HepG2 (cell line): ENCODE results near the gene C11orf58. TPM values are rescaled to one million over a fixed set of nuclear protein-coding genes. Genes with fewer than 3 reads are reported as not detected.

Experiments
- ATAC-seq: fragments of 200-7000 bp; cut with Tn5 transposase; 3 replicates; pipeline ENCODE4 v1.9.1; 2020; ENCODE audit warnings: mild to moderate bottlenecking, moderate library complexity
- Bru-seq: library from RNA; stranded (reverse); fragments of 400-500 nt; gene quantifications from one replicate; lab custom pipeline; 2021; lab: Mats Ljungman, UMichigan
- BruChase-seq, 2 experiments: library from RNA; stranded (reverse); fragments of 400-500 nt; gene quantifications; one replicate each; lab custom pipeline; 2021; lab: Mats Ljungman, UMichigan
- BruUV-seq: library from RNA; stranded (reverse); fragments of 400-500 nt; replicated peaks from 2 replicates; lab custom pipeline; 2021; lab: Mats Ljungman, UMichigan
- CTCF ChIA-PET: fragments of 300-600 bp; formaldehyde crosslinking; extraction: SDS; loops from one replicate; lab custom pipeline; 2021; ENCODE audit warnings: low total read pairs, inconsistent platforms, low intra/inter-chr PET ratio; lab: Yijun Ruan, JAX
- POLR2A ChIA-PET: fragments of 350-600 bp; sonication (Branson Sonifier 250); formaldehyde crosslinking; loops from one replicate; lab custom pipeline; 2020; ENCODE audit warnings: antibody characterized with exemption, inconsistent platforms; lab: Yijun Ruan, JAX
- DNase-seq: peaks from one replicate; pipeline ENCODE4 v3.0.0-alpha.2; 2015; ENCODE audit warnings: low spot score
- FAIRE-seq: peaks from 3 replicates; lab custom pipeline; 2011; peaks lifted over from hg19 to GRCh38; lab: Jason Lieb, UNC
- H2AFZ ChIP-seq: one replicate; pipeline ENCODE4 v1.6.1; 2011; ENCODE audit warnings: low read length, inconsistent platforms
- H3K27ac ChIP-seq: fragments of 300-600 bp; 3 replicates; pipeline ENCODE4 v1.8.0; 2011; ENCODE audit warnings: mixed run types, mild to moderate bottlenecking, mixed read lengths, low read length, inconsistent platforms; ENCODE audit not compliant: insufficient read depth; ENCODE audit errors: extremely low read length
- H3K27me3 ChIP-seq, 2 experiments: fragments of 200-600 bp in 1 of 2; 2 replicates in 1 of 2; 3 replicates in 1 of 2; pipeline versions ENCODE4 v1.6.0 to v1.8.0; 2011; ENCODE audit warnings: low read length in 2 of 2, mild to moderate bottlenecking in 2 of 2, moderate library complexity in 2 of 2, inconsistent platforms in 1 of 2; ENCODE audit not compliant: insufficient read depth in 2 of 2, control insufficient read depth in 1 of 2
- H3K36me3 ChIP-seq, 2 experiments: fragments of 200-600 bp in 1 of 2; replicated peaks in 1 of 2; 2 replicates in 1 of 2; 3 replicates in 1 of 2; pipeline versions ENCODE4 v1.5.1 to v1.8.0; 2011; ENCODE audit warnings: low read length in 2 of 2, inconsistent platforms in 1 of 2; ENCODE audit not compliant: insufficient read depth in 2 of 2, control insufficient read depth in 1 of 2
- H3K4me1 ChIP-seq: 2 replicates; pipeline ENCODE4 v1.5.1; 2012; ENCODE audit warnings: low read length, inconsistent platforms; ENCODE audit not compliant: insufficient read depth
- H3K4me2 ChIP-seq: 2 replicates; pipeline ENCODE4 v1.6.0; 2011; ENCODE audit warnings: low read depth, low read length, inconsistent platforms
- H3K4me3 ChIP-seq, 3 experiments: fragments of 200-600 bp in 1 of 3; sonication (generic), shearing (Covaris generic) in 1 of 3; replicated peaks in 1 of 3; 2 replicates each; pipeline ENCODE4 v1.5.1; 2011 to 2016; ENCODE audit warnings: low read length in 3 of 3, inconsistent platforms in 2 of 3, low read depth in 2 of 3, mild to moderate bottlenecking in 2 of 3, control low read depth in 1 of 3, mixed read lengths in 1 of 3; ENCODE audit not compliant: insufficient read depth in 1 of 3
- H3K79me2 ChIP-seq: one replicate; pipeline ENCODE4 v1.6.1; 2011; ENCODE audit warnings: low read length, inconsistent platforms; ENCODE audit not compliant: insufficient read depth
- H3K9ac ChIP-seq: 2 replicates; pipeline ENCODE4 v1.6.0; 2011; ENCODE audit warnings: mild to moderate bottlenecking, low read depth, low read length, inconsistent platforms; ENCODE audit not compliant: insufficient read depth
- H3K9me3 ChIP-seq: 2 replicates; pipeline ENCODE4 v1.5.1; 2012; ENCODE audit warnings: mild to moderate bottlenecking, low read length
- H4K20me1 ChIP-seq: 2 replicates; pipeline ENCODE4 v1.6.0; 2011; ENCODE audit warnings: inconsistent platforms, mild to moderate bottlenecking, low read length, moderate library complexity; ENCODE audit not compliant: insufficient read depth
- ELF1 ChIP-seq: sonication (generic); formaldehyde crosslinking; IDR thresholded peaks from 2 replicates; pipeline ENCODE4 v1.4.0; 2020; ENCODE audit warnings: missing genetic modification reagents
- FOSL2 ChIP-seq: sonication (generic); formaldehyde crosslinking; IDR thresholded peaks from 2 replicates; pipeline ENCODE4 v1.4.0; 2020; ENCODE audit warnings: missing genetic modification reagents
- FOXA1 ChIP-seq, 2 experiments: fragments of 450-650 bp in 1 of 2; sonication (generic) in 1 of 2; formaldehyde crosslinking in 1 of 2; IDR thresholded peaks; 2 replicates each; pipeline versions ENCODE4 v1.4.0 to v1.6.1; 2016 to 2020; ENCODE audit warnings: missing genetic modification reagents in 1 of 2
- KDM5A ChIP-seq: fragments of 200-600 bp; sonication (generic); IDR thresholded peaks from 2 replicates; pipeline ENCODE4 v1.7.0; 2018; ENCODE audit warnings: antibody characterized with exemption, mild to moderate bottlenecking, low read length, borderline replicate concordance
- RBFOX2 ChIP-seq: fragments of 200-400 bp; formaldehyde crosslinking; IDR thresholded peaks from 2 replicates; pipeline ENCODE4 v1.6.1; 2017; ENCODE audit warnings: low read depth, mild to moderate bottlenecking, low read length
- RCOR2 ChIP-seq: IDR thresholded peaks from 2 replicates; pipeline ENCODE4 v1.6.1; 2016; ENCODE audit warnings: missing biosample characterization, missing genetic modification reagents
- ZKSCAN8 ChIP-seq: IDR thresholded peaks from 2 replicates; pipeline ENCODE4 v1.6.1; 2016; ENCODE audit warnings: borderline replicate concordance, missing genetic modification reagents, missing compliant biosample characterization
- ZNF777 ChIP-seq: sonication (generic); formaldehyde crosslinking; IDR thresholded peaks from 2 replicates; pipeline ENCODE4 v1.4.0; 2020; ENCODE audit warnings: missing genetic modification reagents
- ZNF782 ChIP-seq: sonication (generic); formaldehyde crosslinking; IDR thresholded peaks from 2 replicates; pipeline ENCODE4 v1.4.0; 2020; ENCODE audit warnings: missing genetic modification reagents, mild to moderate bottlenecking, borderline replicate concordance
- ZNF839 ChIP-seq: sonication (generic); formaldehyde crosslinking; IDR thresholded peaks from 2 replicates; pipeline ENCODE4 v1.4.0; 2020; ENCODE audit warnings: missing genetic modification reagents, mild to moderate bottlenecking, borderline replicate concordance
- ZNF891 ChIP-seq: sonication (generic); formaldehyde crosslinking; IDR thresholded peaks from 2 replicates; pipeline ENCODE4 v1.5.0; 2020; ENCODE audit warnings: mild to moderate bottlenecking, missing genetic modification reagents
- whole genome bisulfite sequencing: methylation state at CpG from one replicate; pipeline ENCODE4 v1.1.6; 2017; ENCODE audit warnings: low lambda C conversion rate; 5-methylcytosine and 5-hydroxymethylcytosine counted together
- in situ Hi-C: cut with HindIII; loops from 2 replicates; pipeline ENCODE4 v1.10.0; 2017; ENCODE audit warnings: low pct_unique_long_range_greater_than_20kb; ENCODE audit not compliant: extremely low pct_ligation_motif_present
- intact Hi-C: fragments of 100-400 bp; cut with micrococcal nuclease; formaldehyde crosslinking; loops from one replicate; pipeline ENCODE4 v1.10.0; 2022; ENCODE audit not compliant: unreplicated experiment
- long read RNA-seq, 2 experiments: library from RNA in 1 of 2; library from polyadenylated mRNA in 1 of 2; stranded (forward) in 1 of 2; unstranded in 1 of 2; transcript quantifications; one replicate each; pipeline ENCODE4 v2.0.0, GENCODE V29; 2019 to 2022
- polyA minus RNA-seq, 3 experiments: library from RNA; depleted of rRNA, polyadenylated mRNA; stranded (reverse); fragments of >200 nt; gene quantifications; 2 replicates each; pipeline ENCODE4 v1.2.3, GENCODE V29; 2011; ENCODE audit warnings: low replicate concordance in 1 of 3
- polyA plus RNA-seq, 8 experiments: library from polyadenylated mRNA; depleted of rRNA in 3 of 8; stranded (reverse) in 7 of 8; unstranded in 1 of 8; fragments of >200 nt; fragmentation: Illumina TruSeq in 4 of 8; extraction: Trizol in 4 of 8; gene quantifications; 2 replicates each; pipeline versions ENCODE4 v1.2.1 to v1.2.3, GENCODE V29; 2011 to 2016; ENCODE audit warnings: low read depth in 4 of 8, missing spikeins in 1 of 8, mixed read lengths in 1 of 8; ENCODE audit not compliant: insufficient read depth in 1 of 8
- total RNA-seq, 5 experiments: library from RNA; depleted of rRNA; stranded (reverse); fragments of >200 nt; fragmentation: Illumina TruSeq; extraction: Trizol; gene quantifications; 2 replicates each; pipeline ENCODE4 v1.2.3, GENCODE V29; 2016; ENCODE audit warnings: low read depth in 1 of 5
- TF ChIP-seq, protein P1 (sequence below): IDR thresholded peaks from 2 replicates; pipeline ENCODE4 v1.6.1; 2012; ENCODE audit warnings: inconsistent platforms
- TF ChIP-seq, protein P2 (sequence below): sonication (generic); formaldehyde crosslinking; IDR thresholded peaks from 2 replicates; pipeline ENCODE4 v1.8.0; 2022; ENCODE audit warnings: mild to moderate bottlenecking, missing genetic modification reagents
- TF ChIP-seq, protein P3 (sequence below): sonication (generic); formaldehyde crosslinking; IDR thresholded peaks from 2 replicates; pipeline ENCODE4 v1.5.1; 2020; ENCODE audit warnings: missing genetic modification reagents, mild to moderate bottlenecking, borderline replicate concordance

C11orf58 gene
- total RNA-seq (2016; rRNA removed; fragmentation: Illumina TruSeq; extraction: Trizol) (167 and 271 TPM in 2 replicates), polyA plus RNA-seq (2011; rRNA removed) (65.8 and 83.8 TPM in 2 replicates), polyA minus RNA-seq (2011; rRNA and poly(A)+ RNA removed; ENCODE audit: low replicate concordance) (55.1 and 86.4 TPM in 2 replicates), Bru-seq, nascent RNA (percentile 97 among the genes with signal in this experiment), BruChase-seq, experiment 1, labeled RNA remaining after a 6-hour chase (percentile 97 among the genes with signal in this experiment), BruChase-seq, experiment 2, labeled RNA remaining after a 2-hour chase (percentile 97 among the genes with signal in this experiment)
- 28.7 and 31.1 TPM in 2 replicates for total RNA-seq (2016; cell fraction: cytosol; rRNA removed; fragmentation: Illumina TruSeq; extraction: Trizol; ENCODE audit: low read depth)
- total RNA-seq (2016; cell fraction: insoluble cytoplasmic fraction; rRNA removed; fragmentation: Illumina TruSeq; extraction: Trizol), result 172 and 267 TPM in 2 replicates
- total RNA-seq (2016; cell fraction: membrane; rRNA removed; fragmentation: Illumina TruSeq; extraction: Trizol), result 54.6 and 66.3 TPM in 2 replicates
- 102 and 105 TPM in 2 replicates for total RNA-seq (2016; cell fraction: nucleus; rRNA removed; fragmentation: Illumina TruSeq; extraction: Trizol)
- 48.8 and 63.9 TPM in 2 replicates for polyA plus RNA-seq (2011; cell fraction: cytosol; rRNA removed)
- 32.9 and 41.1 TPM in 2 replicates for polyA plus RNA-seq (2011; cell fraction: nucleus; rRNA removed)
- 122 and 187 TPM in 2 replicates for polyA plus RNA-seq (2012)
- 28.9 and 36.4 TPM in 2 replicates for polyA plus RNA-seq (2016; cell fraction: cytosol; fragmentation: Illumina TruSeq; extraction: Trizol; ENCODE audit: low read depth)
- polyA plus RNA-seq (2016; cell fraction: insoluble cytoplasmic fraction; fragmentation: Illumina TruSeq; extraction: Trizol; ENCODE audit: low read depth), result 352 and 397 TPM in 2 replicates
- polyA plus RNA-seq (2016; cell fraction: membrane; fragmentation: Illumina TruSeq; extraction: Trizol; ENCODE audit: low read depth), result 50.7 and 60.3 TPM in 2 replicates
- polyA plus RNA-seq (2016; cell fraction: nucleus; fragmentation: Illumina TruSeq; extraction: Trizol; ENCODE audit: insufficient read depth, low read depth), result 149 and 156 TPM in 2 replicates
- polyA minus RNA-seq (2011; cell fraction: cytosol; rRNA and poly(A)+ RNA removed), result 84.8 and 85.0 TPM in 2 replicates
- 86.7 and 87.2 TPM in 2 replicates for polyA minus RNA-seq (2011; cell fraction: nucleus; rRNA and poly(A)+ RNA removed)
- long read RNA-seq, experiment 1, transcript C11orf58-201 (5 exons, 2,049 nt), result major isoform, 204 of 234 reads
- long read RNA-seq, experiment 1, partial matches to known transcripts, result 1 of 234 reads
- long read RNA-seq, experiment 1, other reads (novel, unspliced or antisense), result 21 of 234 reads
- long read RNA-seq, experiment 2, full-length matches to known transcripts, result 112 of 247 reads
- long read RNA-seq, experiment 2, partial matches to known transcripts, result 99 of 247 reads
- long read RNA-seq, experiment 2, other reads (novel, unspliced or antisense), result 36 of 247 reads

DNA sequence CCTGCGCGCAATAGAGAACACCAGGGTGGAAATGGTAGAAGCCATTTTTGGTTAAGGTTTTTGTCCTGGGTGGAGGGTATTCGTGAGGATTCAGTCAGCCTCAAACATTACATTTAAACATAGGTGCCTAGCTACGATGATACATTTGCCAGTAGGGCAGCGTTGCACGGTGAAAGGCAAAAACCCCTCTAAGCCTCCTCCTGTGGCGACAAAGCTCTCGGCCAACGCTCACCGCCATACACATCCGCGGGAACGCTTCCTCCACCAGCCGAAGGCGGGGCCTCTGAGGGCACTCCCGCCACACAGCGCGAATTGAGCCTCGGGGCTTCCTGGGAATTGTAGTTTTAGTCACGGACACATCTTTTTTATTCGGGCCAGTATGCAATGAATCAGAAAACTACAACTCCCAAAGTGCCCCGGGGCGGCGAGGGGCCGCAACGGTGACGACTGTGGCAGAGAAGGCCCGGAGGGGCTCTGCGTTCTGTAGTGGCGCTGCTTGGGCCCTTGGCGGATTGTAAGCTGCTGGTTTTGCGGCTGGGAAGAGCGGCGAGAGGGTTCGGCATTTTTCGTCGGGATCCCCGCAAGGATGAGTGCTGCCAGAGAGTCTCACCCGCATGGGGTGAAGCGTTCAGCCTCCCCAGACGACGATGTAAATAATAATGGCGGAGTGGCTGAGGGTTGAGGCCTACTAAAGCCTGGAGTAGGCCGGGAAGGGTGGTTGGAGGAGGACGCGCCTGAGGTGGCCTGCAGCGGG, at the start of gene C11orf58:
TSS of gene C11orf58 (plus strand) at position 455 of the 754 bp plus-strand sequence. CDS start at position 587, 132 bp downstream.
- Histone ChIP-seq H4K20me1 (peaks cover 34% of the 10 kb centered on the region), H3K79me2 (peaks cover 52% of the 10 kb centered on the region), H3K27me3 (no peaks in the 10 kb centered on the region; a peak in 1 of 5 replicates), H3K9me3 (no peaks in the 10 kb centered on the region), H3K36me3 (no peaks in the 10 kb centered on the region; a peak in 3 of 5 replicates), H3K4me2 (peak within 1 kb of the TSS; percentile 78), H2AFZ (peak within 1 kb of the TSS; percentile 87), H3K4me3 (peak within 1 kb of the TSS; percentile 74 to 92 (median 90)), H3K9ac (peak within 1 kb of the TSS; percentile 99), H3K4me1 (peaks cover 32% of the 10 kb centered on the region), H3K27ac (peak within 1 kb of the TSS; percentile 95)
- DNase-seq, result peak; percentile 95
- intact Hi-C loops (no loop called here), in situ Hi-C loops (no loop called here)
- CTCF ChIA-PET, result no interaction called here
- peak; percentile 37 for FAIRE-seq
- under 1% methylated on average over 22 of the region's 47 CpGs for WGBS
- POLR2A ChIA-PET, result interaction anchor here (0.7 to 3.1 kb wide), 8 partner anchors 9 to 1088 kb away, joined by 3 to 12 read pairs (median 4); no protein-coding TSS in a partner anchor
- ATAC-seq, result peak; percentile 99
- BruUV-seq, result no TSS peak
- TF ChIP-seq, protein P1, sequence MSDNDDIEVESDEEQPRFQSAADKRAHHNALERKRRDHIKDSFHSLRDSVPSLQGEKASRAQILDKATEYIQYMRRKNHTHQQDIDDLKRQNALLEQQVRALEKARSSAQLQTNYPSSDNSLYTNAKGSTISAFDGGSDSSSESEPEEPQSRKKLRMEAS, result 0 out of 2 replicates have a peak, but pooled peaks have one; percentile 49
- TF ChIP-seq ZNF891 (CRISPR knock-in tag) (peak; percentile 92), RCOR2 (CRISPR knock-in tag) (no peak), KDM5A (peak; percentile 83), FOXA1 (IDR thresholded peaks at IDR 0.05) (no peak), FOXA1 (CRISPR knock-in tag; IDR thresholded peaks at IDR 0.05) (no peak), ZKSCAN8 (CRISPR knock-in tag) (0 out of 2 replicates have a peak, but pooled peaks have one; percentile 45), FOSL2 (CRISPR knock-in tag) (peak; percentile 56), RBFOX2 (peak; percentile 92), ZNF782 (CRISPR knock-in tag) (peak; percentile 84), ZNF777 (no peak; the same call in 1 of the 2 replicates), ZNF839 (CRISPR knock-in tag) (0 out of 2 replicates have a peak, but pooled peaks have one; percentile 25), ELF1 (CRISPR knock-in tag) (peak; percentile 59; the same call in 1 of the 2 replicates)
- TF ChIP-seq, protein P2, sequence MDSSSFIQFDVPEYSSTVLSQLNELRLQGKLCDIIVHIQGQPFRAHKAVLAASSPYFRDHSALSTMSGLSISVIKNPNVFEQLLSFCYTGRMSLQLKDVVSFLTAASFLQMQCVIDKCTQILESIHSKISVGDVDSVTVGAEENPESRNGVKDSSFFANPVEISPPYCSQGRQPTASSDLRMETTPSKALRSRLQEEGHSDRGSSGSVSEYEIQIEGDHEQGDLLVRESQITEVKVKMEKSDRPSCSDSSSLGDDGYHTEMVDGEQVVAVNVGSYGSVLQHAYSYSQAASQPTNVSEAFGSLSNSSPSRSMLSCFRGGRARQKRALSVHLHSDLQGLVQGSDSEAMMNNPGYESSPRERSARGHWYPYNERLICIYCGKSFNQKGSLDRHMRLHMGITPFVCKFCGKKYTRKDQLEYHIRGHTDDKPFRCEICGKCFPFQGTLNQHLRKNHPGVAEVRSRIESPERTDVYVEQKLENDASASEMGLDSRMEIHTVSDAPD (CRISPR knock-in tag), result peak; percentile 53; the same call in 1 of the 2 replicates
- TF ChIP-seq, protein P3, sequence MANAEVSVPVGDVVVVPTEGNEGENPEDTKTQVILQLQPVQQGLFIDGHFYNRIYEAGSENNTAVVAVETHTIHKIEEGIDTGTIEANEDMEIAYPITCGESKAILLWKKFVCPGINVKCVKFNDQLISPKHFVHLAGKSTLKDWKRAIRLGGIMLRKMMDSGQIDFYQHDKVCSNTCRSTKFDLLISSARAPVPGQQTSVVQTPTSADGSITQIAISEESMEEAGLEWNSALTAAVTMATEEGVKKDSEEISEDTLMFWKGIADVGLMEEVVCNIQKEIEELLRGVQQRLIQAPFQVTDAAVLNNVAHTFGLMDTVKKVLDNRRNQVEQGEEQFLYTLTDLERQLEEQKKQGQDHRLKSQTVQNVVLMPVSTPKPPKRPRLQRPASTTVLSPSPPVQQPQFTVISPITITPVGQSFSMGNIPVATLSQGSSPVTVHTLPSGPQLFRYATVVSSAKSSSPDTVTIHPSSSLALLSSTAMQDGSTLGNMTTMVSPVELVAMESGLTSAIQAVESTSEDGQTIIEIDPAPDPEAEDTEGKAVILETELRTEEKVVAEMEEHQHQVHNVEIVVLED (CRISPR knock-in tag), result peak; percentile 84
